ENCODE measurements around the gene RGPD4. TPM values are rescaled to one million over a fixed set of nuclear protein-coding genes. Genes with fewer than 3 reads are reported as not detected.
"Not testable (repeated sequence)": the region's sequence is repeated elsewhere in the genome, so short reads cannot be mapped to it uniquely, and the experiment has no call there.

Gene RGPD4
- total RNA-seq, 1 donor from 2014 or later: 0.07 TPM

DNA sequence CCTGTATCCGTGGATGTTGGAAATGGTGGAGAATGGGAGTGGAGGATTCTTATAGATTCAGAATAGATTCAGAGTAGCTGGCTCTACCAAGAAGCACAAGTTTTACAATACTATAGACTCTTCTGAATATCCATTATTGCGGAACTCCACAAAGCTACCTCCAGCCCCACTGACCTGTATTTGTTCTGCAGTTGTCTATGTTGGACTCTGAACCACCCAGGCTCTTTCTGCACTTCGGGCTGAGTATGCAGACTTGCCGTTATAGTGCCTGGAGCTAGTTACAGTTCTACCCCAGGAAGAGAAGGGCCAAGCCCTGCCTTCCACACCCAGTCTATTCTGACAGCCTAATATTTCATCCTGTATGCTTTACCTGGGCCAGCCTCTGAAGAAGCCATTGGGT, 4.4 kb upstream of the RGPD4 start:
- H3F3A ChIP-seq (ENCODE audit: low read depth): no peaks in the 10 kb centered on the region
- no peaks in the 10 kb centered on the region for H3K79me2 ChIP-seq (ENCODE audit: low read depth)
- TF ChIP-seq EZH2phosphoT487 (IDR thresholded peaks at IDR 0.05) (no peak), EZH2 (IDR thresholded peaks at IDR 0.05) (no peak)
- TF ChIP-seq, protein P1, sequence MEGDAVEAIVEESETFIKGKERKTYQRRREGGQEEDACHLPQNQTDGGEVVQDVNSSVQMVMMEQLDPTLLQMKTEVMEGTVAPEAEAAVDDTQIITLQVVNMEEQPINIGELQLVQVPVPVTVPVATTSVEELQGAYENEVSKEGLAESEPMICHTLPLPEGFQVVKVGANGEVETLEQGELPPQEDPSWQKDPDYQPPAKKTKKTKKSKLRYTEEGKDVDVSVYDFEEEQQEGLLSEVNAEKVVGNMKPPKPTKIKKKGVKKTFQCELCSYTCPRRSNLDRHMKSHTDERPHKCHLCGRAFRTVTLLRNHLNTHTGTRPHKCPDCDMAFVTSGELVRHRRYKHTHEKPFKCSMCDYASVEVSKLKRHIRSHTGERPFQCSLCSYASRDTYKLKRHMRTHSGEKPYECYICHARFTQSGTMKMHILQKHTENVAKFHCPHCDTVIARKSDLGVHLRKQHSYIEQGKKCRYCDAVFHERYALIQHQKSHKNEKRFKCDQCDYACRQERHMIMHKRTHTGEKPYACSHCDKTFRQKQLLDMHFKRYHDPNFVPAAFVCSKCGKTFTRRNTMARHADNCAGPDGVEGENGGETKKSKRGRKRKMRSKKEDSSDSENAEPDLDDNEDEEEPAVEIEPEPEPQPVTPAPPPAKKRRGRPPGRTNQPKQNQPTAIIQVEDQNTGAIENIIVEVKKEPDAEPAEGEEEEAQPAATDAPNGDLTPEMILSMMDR (IDR thresholded peaks at IDR 0.05): no peak
- H3K9me3 ChIP-seq (ENCODE audit: low read depth): no peaks in the 10 kb centered on the region
- no peaks in the 10 kb centered on the region for H3K36me3 ChIP-seq
- H3K4me2 ChIP-seq: no peak overlapping the region
- H2AFZ ChIP-seq (replicated peaks): no peak overlapping the region
- H3K27ac ChIP-seq: no peak overlapping the region
- no peak overlapping the region for H3K4me3 Mint-ChIP-seq
- no peak overlapping the region for H3K4me3 ChIP-seq
- H3K27me3 Mint-ChIP-seq (ENCODE audit: insufficient read depth, low read depth): no peaks in the 10 kb centered on the region
- no peak overlapping the region for H3K9ac ChIP-seq
- H3K36me3 Mint-ChIP-seq: no peaks in the 10 kb centered on the region
- no peaks in the 10 kb centered on the region for H3K9me3 Mint-ChIP-seq
- no peaks in the 10 kb centered on the region for H4K20me1 ChIP-seq (ENCODE audit: low read depth)
- H3K4me1 ChIP-seq: no peaks in the 10 kb centered on the region
- no peak for DNase-seq (ENCODE audit: low spot score)
- H3K4me1 Mint-ChIP-seq: no peaks in the 10 kb centered on the region
- no peak overlapping the region for H3K27ac Mint-ChIP-seq
- H3K27me3 ChIP-seq: no peaks in the 10 kb centered on the region

- TF ChIP-seq, protein P1 (IDR thresholded peaks at IDR 0.05): no peak
- TF ChIP-seq EZH2 (IDR thresholded peaks at IDR 0.05) (no peak), EZH2phosphoT487 (IDR thresholded peaks at IDR 0.05) (no peak)
- no peaks in the 10 kb centered on the region for H3K4me1 Mint-ChIP-seq
- Histone ChIP-seq H3K27ac (no peak overlapping the region), H3K9me3 (ENCODE audit: low read depth) (no peaks in the 10 kb centered on the region), H2AFZ (replicated peaks) (no peak overlapping the region), H4K20me1 (ENCODE audit: low read depth) (no peaks in the 10 kb centered on the region), H3F3A (ENCODE audit: low read depth) (no peaks in the 10 kb centered on the region), H3K4me2 (no peak overlapping the region), H3K36me3 (no peaks in the 10 kb centered on the region), H3K27me3 (no peaks in the 10 kb centered on the region), H3K4me3 (no peak overlapping the region), H3K9ac (no peak overlapping the region), H3K4me1 (no peaks in the 10 kb centered on the region), H3K79me2 (ENCODE audit: low read depth) (no peaks in the 10 kb centered on the region)
- no peaks in the 10 kb centered on the region for H3K9me3 Mint-ChIP-seq
- no peak overlapping the region for H3K4me3 Mint-ChIP-seq
- H3K27ac Mint-ChIP-seq: no peak overlapping the region
- no peak for DNase-seq (ENCODE audit: low spot score)
- H3K27me3 Mint-ChIP-seq (ENCODE audit: insufficient read depth, low read depth): no peaks in the 10 kb centered on the region
- no peaks in the 10 kb centered on the region for H3K36me3 Mint-ChIP-seq
Observed at GRCh38 chr2:107824451-107825205, 2.1 kb upstream of the RGPD4 start.

DNA sequence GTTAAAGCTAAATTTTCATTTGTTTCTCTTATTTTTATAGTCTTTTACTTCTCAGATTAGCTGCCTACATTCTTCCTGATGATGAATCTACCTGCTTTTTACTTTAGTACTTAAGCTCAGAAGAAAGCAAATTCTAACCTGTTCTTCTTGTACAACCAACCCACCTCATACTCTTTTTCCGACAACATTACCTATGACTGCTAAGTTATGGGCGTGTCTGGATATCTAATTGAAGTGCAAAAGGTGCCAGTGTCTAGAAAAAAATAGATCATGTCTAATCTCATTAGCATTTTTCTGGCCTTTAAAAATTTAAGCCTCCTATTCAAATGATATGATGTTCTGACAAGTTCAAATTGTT, 1.5 kb upstream of the RGPD4 start:
- no peaks in the 10 kb centered on the region for H3K4me1 ChIP-seq
- H3K27ac Mint-ChIP-seq: no peak overlapping the region

GRCh38 chr2:107829514-107829913, 2.8 kb downstream of the RGPD4 start:
- not testable (repeated sequence) for H3K27ac Mint-ChIP-seq; H3K4me1 Mint-ChIP-seq; H3K9ac ChIP-seq; H3K27me3 ChIP-seq; H3K4me3 ChIP-seq; H3K36me3 Mint-ChIP-seq; H3K9me3 ChIP-seq (ENCODE audit: low read depth); H3K4me2 ChIP-seq; H3F3A ChIP-seq (ENCODE audit: low read depth); H3K27me3 Mint-ChIP-seq (ENCODE audit: insufficient read depth, low read depth); H2AFZ ChIP-seq (replicated peaks); H3K79me2 ChIP-seq (ENCODE audit: low read depth); H4K20me1 ChIP-seq (ENCODE audit: low read depth); H3K4me3 Mint-ChIP-seq; DNase-seq (ENCODE audit: low spot score); H3K9me3 Mint-ChIP-seq; H3K36me3 ChIP-seq; H3K4me1 ChIP-seq; H3K27ac ChIP-seq

More for the DNA sequence above, 1.5 kb upstream of the RGPD4 start:
- Histone ChIP-seq H3K27me3 (no peaks in the 10 kb centered on the region), H2AFZ (replicated peaks) (no peak overlapping the region), H3K36me3 (no peaks in the 10 kb centered on the region), H3F3A (ENCODE audit: low read depth) (no peaks in the 10 kb centered on the region), H4K20me1 (ENCODE audit: low read depth) (no peaks in the 10 kb centered on the region), H3K9me3 (ENCODE audit: low read depth) (no peaks in the 10 kb centered on the region), H3K79me2 (ENCODE audit: low read depth) (no peaks in the 10 kb centered on the region), H3K4me2 (no peak overlapping the region), H3K4me3 (no peak overlapping the region), H3K27ac (no peak overlapping the region), H3K9ac (no peak overlapping the region)
- H3K9me3 Mint-ChIP-seq: no peaks in the 10 kb centered on the region
- DNase-seq (ENCODE audit: low spot score): no peak
- no peak overlapping the region for H3K4me3 Mint-ChIP-seq
- no peaks in the 10 kb centered on the region for H3K36me3 Mint-ChIP-seq
- H3K27me3 Mint-ChIP-seq (ENCODE audit: insufficient read depth, low read depth): no peaks in the 10 kb centered on the region
- TF ChIP-seq, protein P1 (IDR thresholded peaks at IDR 0.05): no peak
- TF ChIP-seq EZH2phosphoT487 (IDR thresholded peaks at IDR 0.05) (no peak), EZH2 (IDR thresholded peaks at IDR 0.05) (no peak)
- no peaks in the 10 kb centered on the region for H3K4me1 Mint-ChIP-seq

DNA sequence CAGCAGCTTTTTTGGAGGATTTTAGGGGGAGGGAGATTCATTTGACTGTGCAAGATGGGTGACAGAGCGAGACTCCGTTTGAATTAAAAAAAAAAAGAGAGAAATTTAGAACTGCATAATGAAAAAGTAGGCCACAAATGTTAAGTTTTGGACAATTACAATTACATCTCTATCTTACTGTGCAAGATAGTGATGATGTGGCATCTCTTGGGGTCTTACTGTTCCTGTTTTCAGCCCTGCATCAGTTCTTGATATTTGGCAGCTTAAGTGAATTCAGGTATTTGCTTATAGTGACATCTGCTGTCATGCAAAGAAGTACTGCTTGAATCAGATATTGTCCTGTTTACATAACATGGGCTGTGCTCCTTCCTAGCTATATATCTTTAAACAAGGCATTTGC, 6.5 kb downstream of the RGPD4 start:
- not testable (repeated sequence) for H3K36me3 ChIP-seq; H3K4me1 ChIP-seq; H3K4me2 ChIP-seq; H3K9me3 Mint-ChIP-seq; H3K36me3 Mint-ChIP-seq; H3K9me3 ChIP-seq (ENCODE audit: low read depth); H3K4me3 ChIP-seq; H3K79me2 ChIP-seq (ENCODE audit: low read depth); H2AFZ ChIP-seq (replicated peaks); H3K9ac ChIP-seq; H3K4me3 Mint-ChIP-seq; H3K4me1 Mint-ChIP-seq; H3K27me3 ChIP-seq; H3K27me3 Mint-ChIP-seq (ENCODE audit: insufficient read depth, low read depth); H3F3A ChIP-seq (ENCODE audit: low read depth); DNase-seq (ENCODE audit: low spot score); H3K27ac ChIP-seq; H4K20me1 ChIP-seq (ENCODE audit: low read depth); H3K27ac Mint-ChIP-seq

Data from neural progenitor cell (in vitro differentiated cells).